H9 (cell line): ENCODE results near the gene URAD. TPM values are rescaled to one million over a fixed set of nuclear protein-coding genes. Genes with fewer than 3 reads are reported as not detected.

ENCODE experiments used
- DNase-seq: peaks from one replicate; pipeline ENCODE4 v3.0.0-alpha.2; 2017
- H2AFZ ChIP-seq: one replicate; pipeline ENCODE4 v1.6.1; 2013; ENCODE audit warnings: mild to moderate bottlenecking, low read length, control low read depth, moderate library complexity
- H2AK5ac ChIP-seq: 2 replicates; pipeline ENCODE4 v1.6.1; 2013; ENCODE audit warnings: low read length, control low read depth, mixed read lengths; ENCODE audit not compliant: insufficient read length
- H2BK120ac ChIP-seq: one replicate; pipeline ENCODE4 v1.6.1; 2013; ENCODE audit warnings: low read depth, mild to moderate bottlenecking, low read length, control low read depth, inconsistent platforms; ENCODE audit not compliant: poor library complexity, severe bottlenecking
- H2BK12ac ChIP-seq: 2 replicates; pipeline ENCODE4 v1.6.1; 2013; ENCODE audit warnings: low read length, control low read depth, mixed read lengths, low read depth; ENCODE audit not compliant: insufficient read length
- H2BK15ac ChIP-seq: 2 replicates; pipeline ENCODE4 v1.6.1; 2013; ENCODE audit warnings: low read depth, low read length, control low read depth
- H2BK20ac ChIP-seq: one replicate; pipeline ENCODE4 v1.6.1; 2013; ENCODE audit warnings: low read depth, mild to moderate bottlenecking, low read length, control low read depth, inconsistent platforms; ENCODE audit not compliant: poor library complexity, severe bottlenecking
- H2BK5ac ChIP-seq: 2 replicates; pipeline ENCODE4 v1.6.1; 2013; ENCODE audit warnings: low read length, control low read depth, mixed read lengths; ENCODE audit not compliant: insufficient read length
- H3K14ac ChIP-seq: 2 replicates; pipeline ENCODE4 v1.6.1; 2013; ENCODE audit warnings: low read length, control low read depth; ENCODE audit not compliant: insufficient read depth
- H3K18ac ChIP-seq: 2 replicates; pipeline ENCODE4 v1.6.1; 2013; ENCODE audit warnings: low read depth, mild to moderate bottlenecking, mixed read lengths, low read length, control low read depth; ENCODE audit not compliant: insufficient read length
- H3K23ac ChIP-seq: 2 replicates; pipeline ENCODE4 v1.6.1; 2013; ENCODE audit warnings: low read length, control low read depth, mixed read lengths, low read depth; ENCODE audit not compliant: insufficient read length
- H3K23me2 ChIP-seq: 2 replicates; pipeline ENCODE4 v1.6.1; 2013; ENCODE audit warnings: low read depth, mild to moderate bottlenecking, mixed read lengths, low read length, control low read depth; ENCODE audit not compliant: insufficient read length, poor library complexity, severe bottlenecking
- H3K27ac ChIP-seq: 2 replicates; pipeline ENCODE4 v1.5.1; 2013; ENCODE audit warnings: low read length, control low read depth, mixed read lengths, low read depth; ENCODE audit not compliant: insufficient read length
- H3K27me3 ChIP-seq: 2 replicates; pipeline ENCODE4 v1.6.1; 2013; ENCODE audit warnings: low read length, control low read depth, inconsistent platforms; ENCODE audit not compliant: insufficient read depth
- H3K4ac ChIP-seq: 2 replicates; pipeline ENCODE4 v1.6.1; 2013; ENCODE audit warnings: low read depth, mild to moderate bottlenecking, control low read depth, inconsistent platforms, low read length, moderate library complexity
- H3K4me1 ChIP-seq: 2 replicates; pipeline ENCODE4 v1.6.1; 2013; ENCODE audit warnings: low read length, control low read depth, inconsistent platforms; ENCODE audit not compliant: insufficient read depth
- H3K4me2 ChIP-seq: 2 replicates; pipeline ENCODE4 v1.6.1; 2013; ENCODE audit warnings: low read length, control low read depth, mixed read lengths; ENCODE audit not compliant: insufficient read length, insufficient read depth
- H3K56ac ChIP-seq: 2 replicates; pipeline ENCODE4 v1.6.1; 2013; ENCODE audit warnings: low read depth, mild to moderate bottlenecking, mixed read lengths, low read length, control low read depth; ENCODE audit not compliant: insufficient read length
- H3K79me1 ChIP-seq: 2 replicates; pipeline ENCODE4 v1.6.1; 2013; ENCODE audit warnings: low read depth, mild to moderate bottlenecking, moderate library complexity, low read length, control low read depth, inconsistent platforms; ENCODE audit not compliant: insufficient read depth, poor library complexity, severe bottlenecking
- H3K79me2 ChIP-seq: 2 replicates; pipeline ENCODE4 v1.6.1; 2013; ENCODE audit warnings: low read length, control low read depth, inconsistent platforms; ENCODE audit not compliant: insufficient read depth
- H3K9ac ChIP-seq: 2 replicates; pipeline ENCODE4 v1.6.1; 2013; ENCODE audit warnings: low read length, control low read depth, mixed read lengths; ENCODE audit not compliant: insufficient read length; ENCODE audit errors: extremely low read depth
- H3K9me3 ChIP-seq: one replicate; pipeline ENCODE4 v1.6.1; 2013; ENCODE audit warnings: low read depth, low read length, inconsistent platforms; ENCODE audit not compliant: control insufficient read depth
- H3T11ph ChIP-seq: one replicate; pipeline ENCODE4 v1.6.1; 2013; ENCODE audit warnings: mild to moderate bottlenecking, low read length, control low read depth, inconsistent platforms
- H4K20me1 ChIP-seq: one replicate; pipeline ENCODE4 v1.6.1; 2013; ENCODE audit not compliant: control insufficient read depth, insufficient read length, insufficient read depth
- H4K5ac ChIP-seq: 2 replicates; pipeline ENCODE4 v1.6.1; 2013; ENCODE audit warnings: low read depth, mild to moderate bottlenecking, mixed read lengths, low read length, control low read depth; ENCODE audit not compliant: insufficient read length
- H4K8ac ChIP-seq: replicated peaks from 2 replicates; pipeline ENCODE4 v1.6.1; 2013; ENCODE audit warnings: low read length, control low read depth, mixed read lengths, low read depth; ENCODE audit not compliant: insufficient read length
- H4K91ac ChIP-seq: 2 replicates; pipeline ENCODE4 v1.6.1; 2013; ENCODE audit warnings: low read depth, mild to moderate bottlenecking, moderate library complexity, mixed read lengths, low read length, control low read depth; ENCODE audit not compliant: insufficient read length
- H3K27ac Mint-ChIP-seq, 3 experiments: 2 replicates in 2 of 3; 3 replicates in 1 of 3; pipeline ENCODE4 v1.8.0; 2020 to 2021; ENCODE audit warnings: mixed read lengths in 3 of 3, mild to moderate bottlenecking in 1 of 3, moderate library complexity in 1 of 3
- H3K27me3 Mint-ChIP-seq: 2 replicates; pipeline ENCODE4 v1.8.0; 2021; ENCODE audit warnings: low read depth, mild to moderate bottlenecking, moderate library complexity, mixed read lengths
- H3K36me3 Mint-ChIP-seq, 3 experiments: 2 replicates in 2 of 3; 3 replicates in 1 of 3; pipeline ENCODE4 v1.8.0; 2020 to 2021; ENCODE audit warnings: low read depth in 3 of 3, mixed read lengths in 3 of 3; ENCODE audit not compliant: insufficient read depth in 1 of 3
- H3K4me1 Mint-ChIP-seq, 2 experiments: 2 replicates each; pipeline ENCODE4 v1.8.0; 2020; ENCODE audit warnings: mixed read lengths in 2 of 2
- H3K4me3 Mint-ChIP-seq, 2 experiments: 2 replicates in 1 of 2; 3 replicates in 1 of 2; pipeline ENCODE4 v1.8.0; 2020 to 2021; ENCODE audit warnings: mild to moderate bottlenecking in 2 of 2, mixed read lengths in 2 of 2, moderate library complexity in 1 of 2
- H3K9me3 Mint-ChIP-seq, 2 experiments: 2 replicates in 1 of 2; 3 replicates in 1 of 2; pipeline ENCODE4 v1.8.0; 2020; ENCODE audit warnings: mild to moderate bottlenecking in 2 of 2, mixed read lengths in 2 of 2, moderate library complexity in 1 of 2
- WGBS: extraction: QIAGEN DNeasy Blood & Tissue Kit; methylation state at CpG from one replicate; pipeline ENCODE4 v1.1.7; 2013; ENCODE audit warnings: missing lambda C conversion rate, low lambda C conversion rate, mixed read lengths; ENCODE audit not compliant: insufficient read length; ENCODE audit errors: extremely low coverage; 5-methylcytosine and 5-hydroxymethylcytosine counted together
- total RNA-seq: library from RNA; stranded (reverse); gene quantifications from 2 replicates; pipeline ENCODE4 v1.2.1, GENCODE V29; 2021
- TF ChIP-seq, protein P1 (sequence below): fragments of 200-600 bp; sonication (generic); conservative IDR thresholded peaks from 3 replicates; pipeline ENCODE4 v1.8.0; 2021; ENCODE audit warnings: antibody characterized with exemption, mild to moderate bottlenecking

Gene URAD
- total RNA-seq, 1 experiment from 2014 or later: not detected

DNA sequence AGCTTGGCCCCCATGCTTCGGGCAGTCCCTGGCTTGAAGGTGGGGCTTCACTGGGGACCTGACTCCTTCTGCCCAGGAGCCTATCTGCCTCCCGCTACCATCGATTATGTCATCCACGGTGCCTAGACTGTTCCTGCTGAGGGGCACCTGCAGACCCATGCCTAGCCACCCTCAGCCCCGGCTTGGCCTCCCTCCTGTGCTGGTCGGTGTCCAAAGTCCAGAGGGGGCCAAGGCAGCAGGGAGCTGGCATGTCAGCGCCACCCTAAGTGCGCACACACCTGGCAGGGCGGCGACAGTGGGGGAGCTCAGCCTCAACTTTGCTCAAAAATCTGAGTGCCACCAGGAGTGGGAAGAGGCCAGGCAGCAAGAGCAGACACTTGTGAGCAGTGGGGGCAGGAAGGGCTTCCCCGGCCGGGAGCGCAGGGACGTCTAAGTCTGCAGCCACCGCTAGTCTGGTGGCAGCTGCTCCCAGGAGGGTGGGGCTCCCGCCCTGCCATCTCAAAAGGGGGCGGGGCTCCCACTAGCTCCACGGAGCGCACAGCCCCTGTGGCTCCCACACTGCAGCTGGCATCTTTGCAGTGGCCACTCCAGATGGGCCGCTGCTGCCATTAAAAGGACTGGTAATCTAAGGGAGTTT is 13.5 kb upstream of the URAD start:
- Mint-ChIP-seq H3K27me3 (peaks cover 14% of the 10 kb centered on the region), H3K4me1 (peaks cover 6 to 11% of the 10 kb centered on the region in 2 experiments), H3K27ac (no peak overlapping the region), H3K36me3 (no peaks in the 10 kb centered on the region), H3K4me3 (no peak overlapping the region), H3K9me3 (no peaks in the 10 kb centered on the region; a peak in 1 of 5 replicates)
- Histone ChIP-seq H3K9ac (no peak overlapping the region), H3K23me2 (no peaks in the 10 kb centered on the region), H3T11ph (no peak overlapping the region), H2BK12ac (no peak overlapping the region), H3K18ac (no peak overlapping the region), H3K14ac (no peak overlapping the region), H2AK5ac (no peak overlapping the region), H4K20me1 (no peaks in the 10 kb centered on the region), H4K8ac (no peak overlapping the region), H3K27ac (no peak overlapping the region), H2AFZ (no peak overlapping the region), H2BK20ac (no peak overlapping the region), H3K79me2 (no peaks in the 10 kb centered on the region), H3K23ac (no peak overlapping the region), H2BK15ac (no peak overlapping the region), H3K79me1 (no peaks in the 10 kb centered on the region), H2BK120ac (no peak overlapping the region), H3K56ac (no peak overlapping the region), H3K9me3 (no peaks in the 10 kb centered on the region), H4K91ac (no peak overlapping the region), H3K27me3 (no peaks in the 10 kb centered on the region), H2BK5ac (no peak overlapping the region), H3K4me2 (no peak overlapping the region), H3K4me1 (no peaks in the 10 kb centered on the region), H3K4ac (no peak overlapping the region), H4K5ac (no peak overlapping the region)
- DNase-seq: no peak
- WGBS: no CpG with 5 or more reads among the region's 20 CpGs
- TF ChIP-seq, protein P1, sequence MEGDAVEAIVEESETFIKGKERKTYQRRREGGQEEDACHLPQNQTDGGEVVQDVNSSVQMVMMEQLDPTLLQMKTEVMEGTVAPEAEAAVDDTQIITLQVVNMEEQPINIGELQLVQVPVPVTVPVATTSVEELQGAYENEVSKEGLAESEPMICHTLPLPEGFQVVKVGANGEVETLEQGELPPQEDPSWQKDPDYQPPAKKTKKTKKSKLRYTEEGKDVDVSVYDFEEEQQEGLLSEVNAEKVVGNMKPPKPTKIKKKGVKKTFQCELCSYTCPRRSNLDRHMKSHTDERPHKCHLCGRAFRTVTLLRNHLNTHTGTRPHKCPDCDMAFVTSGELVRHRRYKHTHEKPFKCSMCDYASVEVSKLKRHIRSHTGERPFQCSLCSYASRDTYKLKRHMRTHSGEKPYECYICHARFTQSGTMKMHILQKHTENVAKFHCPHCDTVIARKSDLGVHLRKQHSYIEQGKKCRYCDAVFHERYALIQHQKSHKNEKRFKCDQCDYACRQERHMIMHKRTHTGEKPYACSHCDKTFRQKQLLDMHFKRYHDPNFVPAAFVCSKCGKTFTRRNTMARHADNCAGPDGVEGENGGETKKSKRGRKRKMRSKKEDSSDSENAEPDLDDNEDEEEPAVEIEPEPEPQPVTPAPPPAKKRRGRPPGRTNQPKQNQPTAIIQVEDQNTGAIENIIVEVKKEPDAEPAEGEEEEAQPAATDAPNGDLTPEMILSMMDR: no peak
